SJSA1 (cell line): ENCODE data around the gene SNAI1. TPM values are rescaled to one million over a fixed set of nuclear protein-coding genes. Genes with fewer than 3 reads are reported as not detected.
"Not testable (repeated sequence)": the region's sequence is repeated elsewhere in the genome, so short reads cannot be mapped to it uniquely, and the experiment has no call there.

Source experiments
- DNase-seq, 2 experiments: peaks; one replicate each; pipeline ENCODE4 v3.0.0-alpha.2; 2015 to 2020; ENCODE audit warnings: low spot score in 2 of 2, low read depth in 1 of 2
- H3K27ac ChIP-seq: fragments of 250-450 bp; sonication (Bioruptor Pico); 2 replicates; pipeline ENCODE4 v1.5.1; 2020; ENCODE audit warnings: mild to moderate bottlenecking, moderate library complexity
- H3K27me3 ChIP-seq: fragments of 250-450 bp; sonication (Bioruptor Pico); replicated peaks from 2 replicates; pipeline ENCODE4 v1.5.1; 2020; ENCODE audit warnings: mild to moderate bottlenecking, moderate library complexity
- H3K36me3 ChIP-seq: fragments of 250-450 bp; sonication (Bioruptor Pico); 2 replicates; pipeline ENCODE4 v1.5.1; 2020; ENCODE audit warnings: mild to moderate bottlenecking
- H3K4me1 ChIP-seq: fragments of 250-450 bp; sonication (Bioruptor Pico); replicated peaks from 2 replicates; pipeline ENCODE4 v1.6.1; 2021; ENCODE audit warnings: mild to moderate bottlenecking
- H3K4me3 ChIP-seq: fragments of 250-450 bp; sonication (Bioruptor Pico); 2 replicates; pipeline ENCODE4 v1.5.1; 2020; ENCODE audit warnings: mild to moderate bottlenecking
- H3K9me3 ChIP-seq: fragments of 250-450 bp; sonication (Bioruptor Pico); replicated peaks from 2 replicates; pipeline ENCODE4 v1.5.1; 2020; ENCODE audit warnings: mild to moderate bottlenecking
- total RNA-seq: library from RNA; depleted of rRNA; stranded (reverse); fragments of >200 nt; shearing (Covaris generic); gene quantifications from 2 replicates; pipeline ENCODE4 v1.2.3, GENCODE V29; 2014

The SNAI1 gene
- total RNA-seq, 1 experiment from 2014 or later, result 24.2 TPM

DNA sequence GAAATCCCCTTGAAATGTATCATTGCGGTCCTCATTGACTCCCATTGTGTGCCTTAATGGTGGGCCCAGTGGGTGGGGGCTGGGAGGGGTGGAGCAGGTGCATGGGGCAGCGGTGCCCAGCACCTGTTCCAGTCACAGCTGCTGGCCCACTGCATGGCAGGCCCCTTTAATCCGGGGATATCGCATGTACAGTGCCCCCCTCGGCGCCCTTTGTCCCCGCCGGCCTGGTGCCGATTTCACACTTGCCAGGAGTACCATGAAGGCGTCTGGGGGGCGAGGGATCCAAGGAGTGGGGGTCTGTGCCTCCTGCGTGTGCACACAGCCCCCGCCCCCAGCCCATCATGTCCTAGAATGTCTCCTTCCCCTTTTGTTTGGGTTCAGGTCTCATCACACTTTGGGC lies 2.8 kb downstream of the SNAI1 start:
- H3K27me3 ChIP-seq, result no peaks in the 10 kb centered on the region
- DNase-seq, result no peak
- peaks cover 72% of the 10 kb centered on the region for H3K4me1 ChIP-seq
- H3K9me3 ChIP-seq, result peaks cover 3% of the 10 kb centered on the region; the same call in 1 of the 2 replicates
- peak overlapping the region; percentile 88 for H3K4me3 ChIP-seq
- no peak overlapping the region for H3K27ac ChIP-seq
- peaks cover 70% of the 10 kb centered on the region for H3K36me3 ChIP-seq

DNA sequence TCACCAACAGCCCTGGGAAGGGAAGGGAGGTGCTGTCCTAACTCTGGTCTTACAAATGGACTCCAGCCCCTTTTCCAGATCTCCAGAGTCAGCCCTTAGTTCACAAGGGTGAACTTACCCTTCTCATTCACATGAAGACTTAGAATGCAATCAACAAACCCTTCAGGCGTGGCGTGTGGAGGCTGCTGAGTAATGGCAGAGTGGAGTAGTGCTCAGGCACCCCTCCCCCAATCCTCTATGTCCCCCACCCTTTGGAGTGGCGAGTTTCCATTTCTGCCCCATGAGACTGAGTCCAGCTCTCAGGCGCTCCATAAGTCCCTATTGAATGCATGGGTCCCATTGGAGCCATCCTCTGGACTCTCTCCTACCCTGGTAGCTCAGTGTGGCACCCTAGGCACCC lies 3.3 kb downstream of the SNAI1 start:
- Histone ChIP-seq H3K9me3 (peaks cover 3% of the 10 kb centered on the region; the same call in 1 of the 2 replicates), H3K4me3 (peak overlapping the region; percentile 88), H3K4me1 (peaks cover 77% of the 10 kb centered on the region), H3K36me3 (peaks cover 72% of the 10 kb centered on the region), H3K27me3 (no peaks in the 10 kb centered on the region), H3K27ac (no peak overlapping the region)
- peak in 1 of 2 experiments; percentile 38 for DNase-seq

DNA sequence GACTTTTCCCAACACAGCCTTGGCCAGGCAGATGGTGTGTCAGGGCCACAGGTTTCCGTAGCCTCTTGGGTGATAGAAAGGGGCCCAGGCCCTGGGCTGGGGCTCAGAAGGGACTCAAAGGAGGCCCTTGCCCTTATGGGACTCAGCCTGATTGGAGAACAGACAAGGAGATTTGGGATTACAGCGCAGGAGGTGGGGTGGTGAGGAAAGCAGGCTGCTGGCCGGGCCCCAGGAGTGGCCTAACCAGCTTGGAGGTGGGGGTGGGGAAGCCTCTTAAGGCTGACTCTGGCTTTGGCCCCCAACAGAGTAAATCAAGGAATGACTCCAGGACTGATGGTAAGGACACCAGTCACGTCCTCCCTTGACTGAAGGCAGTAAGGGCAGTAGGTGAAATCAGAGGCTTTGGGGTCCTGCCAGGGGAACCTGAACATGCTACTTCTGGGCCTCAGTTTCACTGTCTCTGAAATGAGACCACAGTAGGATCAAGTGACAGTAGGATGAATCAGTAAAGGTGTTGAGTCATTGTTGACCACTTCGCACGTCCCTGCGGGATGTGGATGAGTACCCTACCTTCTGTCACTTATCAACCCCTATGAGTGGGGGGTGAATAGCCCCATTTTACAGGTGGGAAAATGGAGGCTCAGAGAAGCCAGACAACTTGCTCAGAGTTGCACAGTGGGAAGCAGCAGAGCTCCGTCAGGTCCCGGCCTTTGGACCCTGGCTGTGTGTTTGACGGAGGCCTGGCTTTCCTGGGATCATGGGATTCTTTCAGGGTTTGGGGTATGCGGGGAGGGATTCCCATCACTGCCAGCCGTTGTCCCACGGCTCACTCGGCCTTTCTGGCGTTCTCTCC lies 4.5 kb downstream of the SNAI1 start:
- peak in 1 of 2 experiments; percentile 44 for DNase-seq
- peaks cover 82% of the 10 kb centered on the region for H3K4me1 ChIP-seq
- peaks cover 72% of the 10 kb centered on the region for H3K36me3 ChIP-seq
- no peaks in the 10 kb centered on the region for H3K27me3 ChIP-seq
- H3K27ac ChIP-seq, result peak overlapping the region; percentile 12; the same call in 1 of the 2 replicates
- H3K9me3 ChIP-seq, result peaks cover 3% of the 10 kb centered on the region; the same call in 1 of the 2 replicates
- H3K4me3 ChIP-seq, result peak overlapping the region; percentile 88

DNA sequence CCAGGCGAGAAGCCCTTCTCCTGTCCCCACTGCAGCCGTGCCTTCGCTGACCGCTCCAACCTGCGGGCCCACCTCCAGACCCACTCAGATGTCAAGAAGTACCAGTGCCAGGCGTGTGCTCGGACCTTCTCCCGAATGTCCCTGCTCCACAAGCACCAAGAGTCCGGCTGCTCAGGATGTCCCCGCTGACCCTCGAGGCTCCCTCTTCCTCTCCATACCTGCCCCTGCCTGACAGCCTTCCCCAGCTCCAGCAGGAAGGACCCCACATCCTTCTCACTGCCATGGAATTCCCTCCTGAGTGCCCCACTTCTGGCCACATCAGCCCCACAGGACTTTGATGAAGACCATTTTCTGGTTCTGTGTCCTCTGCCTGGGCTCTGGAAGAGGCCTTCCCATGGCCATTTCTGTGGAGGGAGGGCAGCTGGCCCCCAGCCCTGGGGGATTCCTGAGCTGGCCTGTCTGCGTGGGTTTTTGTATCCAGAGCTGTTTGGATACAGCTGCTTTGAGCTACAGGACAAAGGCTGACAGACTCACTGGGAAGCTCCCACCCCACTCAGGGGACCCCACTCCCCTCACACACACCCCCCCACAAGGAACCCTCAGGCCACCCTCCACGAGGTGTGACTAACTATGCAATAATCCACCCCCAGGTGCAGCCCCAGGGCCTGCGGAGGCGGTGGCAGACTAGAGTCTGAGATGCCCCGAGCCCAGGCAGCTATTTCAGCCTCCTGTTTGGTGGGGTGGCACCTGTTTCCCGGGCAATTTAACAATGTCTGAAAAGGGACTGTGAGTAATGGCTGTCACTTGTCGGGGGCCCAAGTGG lies 5.3 kb downstream of the SNAI1 start:
- H3K36me3 ChIP-seq, result peaks cover 69% of the 10 kb centered on the region
- no peaks in the 10 kb centered on the region for H3K27me3 ChIP-seq
- H3K4me3 ChIP-seq, result no peak overlapping the region
- H3K27ac ChIP-seq, result 0 out of 2 replicates have a peak overlapping the region, but pooled peaks have one; percentile 5
- peak; percentile 43 to 76 for DNase-seq
- H3K9me3 ChIP-seq, result peaks cover under 1% of the 10 kb centered on the region; the same call in 1 of the 2 replicates
- H3K4me1 ChIP-seq, result peaks cover 78% of the 10 kb centered on the region

DNA sequence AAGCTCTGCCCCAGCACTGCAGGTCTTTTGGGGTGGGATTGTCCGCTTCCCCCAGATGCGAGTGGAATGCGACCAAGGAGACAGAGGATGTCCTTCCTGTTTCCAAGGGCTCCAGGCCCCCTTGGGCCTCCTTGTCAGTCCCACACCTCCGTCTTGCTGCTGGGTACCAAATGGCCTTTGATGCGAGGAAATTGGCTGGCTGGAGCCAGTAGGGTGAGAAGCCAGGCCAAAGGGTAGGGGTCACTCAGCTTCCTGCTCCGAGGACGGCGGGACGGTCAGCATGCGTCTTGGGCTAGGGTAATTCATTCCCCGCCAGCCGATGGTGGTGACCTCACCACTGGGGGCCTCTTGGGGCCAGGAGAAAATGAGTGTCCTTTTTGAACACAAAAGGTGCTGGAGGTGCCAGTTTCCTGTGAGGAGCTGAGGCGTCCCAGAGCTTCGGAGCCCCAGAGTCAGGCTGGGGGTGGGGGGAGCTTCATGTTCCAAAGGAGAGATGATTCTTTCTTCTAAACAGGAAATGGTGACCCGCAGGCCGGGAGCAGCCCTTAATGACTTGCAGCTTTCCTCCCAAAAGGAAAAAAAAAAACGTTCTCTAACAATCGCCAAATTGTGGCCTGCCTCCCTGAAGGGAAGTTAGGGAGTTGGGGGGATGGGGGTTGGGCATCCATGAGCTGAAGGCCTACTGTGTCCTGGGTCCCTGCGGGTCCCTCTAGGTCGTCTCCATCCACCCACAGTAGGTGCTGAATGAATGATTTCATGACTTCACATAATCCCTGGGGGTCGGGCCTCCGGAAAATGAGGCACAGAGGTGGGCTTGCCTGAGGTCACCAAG lies 6.7 kb downstream of the SNAI1 start:
- peak overlapping the region; percentile 83 for H3K27ac ChIP-seq

DNA sequence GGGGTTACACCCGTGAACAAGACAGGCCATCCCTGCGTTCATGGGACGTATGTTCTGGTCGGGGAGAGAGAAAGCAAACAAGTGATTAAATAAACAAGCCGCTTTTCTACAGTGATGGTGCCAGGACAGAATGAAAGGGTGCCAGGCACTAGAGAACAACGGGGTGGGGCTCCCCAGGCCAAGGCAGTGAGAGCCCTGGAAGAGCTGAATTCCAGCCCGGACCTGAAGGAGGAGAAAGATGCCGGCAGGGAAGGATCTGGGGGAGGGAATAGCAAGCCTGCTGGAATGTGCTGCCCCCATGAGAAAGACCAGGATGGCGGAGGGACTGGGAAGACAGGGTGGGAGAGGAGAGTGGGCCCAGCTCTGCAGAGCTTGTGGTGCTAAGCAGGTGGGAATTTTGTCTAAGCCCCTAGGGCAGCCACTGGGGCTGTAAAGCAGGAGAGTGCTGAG lies 7.5 kb downstream of the SNAI1 start:
- peak overlapping the region; percentile 83 for H3K27ac ChIP-seq

More for the DNA sequence above, 6.7 kb downstream of the SNAI1 start:
- Histone ChIP-seq H3K4me1 (peaks cover 71% of the 10 kb centered on the region), H3K9me3 (no peaks in the 10 kb centered on the region), H3K4me3 (peak overlapping the region; percentile 1; the same call in 1 of the 2 replicates), H3K36me3 (peaks cover 57% of the 10 kb centered on the region), H3K27me3 (no peaks in the 10 kb centered on the region)
- DNase-seq, result peak; percentile 98

DNA sequence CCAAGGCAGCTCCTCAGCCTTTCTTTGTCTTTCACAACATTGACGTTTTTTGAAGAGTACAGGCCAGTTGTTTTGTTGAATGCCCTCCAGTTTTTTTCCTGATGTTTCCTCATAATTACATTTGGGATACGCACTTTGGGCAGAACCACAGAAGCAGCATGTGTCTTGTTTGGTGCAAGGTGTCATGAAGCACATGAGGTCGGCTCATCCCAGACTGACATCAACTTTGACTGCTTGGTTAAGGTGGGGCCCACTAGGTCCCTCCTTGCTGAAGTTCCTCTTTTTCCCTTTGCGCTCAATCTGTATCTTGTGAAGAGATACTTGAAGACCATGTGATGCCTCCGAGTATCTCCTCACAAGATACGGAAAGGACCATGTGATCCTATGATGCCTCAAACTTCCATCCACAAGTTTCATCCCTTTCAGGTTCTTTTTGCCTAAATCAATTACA lies 10.5 kb downstream of the SNAI1 start:
- H3K27me3 ChIP-seq, result no peaks in the 10 kb centered on the region
- peaks cover 36% of the 10 kb centered on the region for H3K4me1 ChIP-seq
- no peaks in the 10 kb centered on the region for H3K9me3 ChIP-seq
- no peak overlapping the region for H3K4me3 ChIP-seq
- H3K27ac ChIP-seq, result no peak overlapping the region
- peaks cover 18% of the 10 kb centered on the region for H3K36me3 ChIP-seq
- DNase-seq, result no peak

More for the DNA sequence above, 7.5 kb downstream of the SNAI1 start:
- Histone ChIP-seq H3K36me3 (peaks cover 48% of the 10 kb centered on the region), H3K27me3 (no peaks in the 10 kb centered on the region), H3K9me3 (no peaks in the 10 kb centered on the region), H3K4me3 (no peak overlapping the region), H3K4me1 (peaks cover 63% of the 10 kb centered on the region)
- peak; percentile 66 to 70 for DNase-seq

DNA sequence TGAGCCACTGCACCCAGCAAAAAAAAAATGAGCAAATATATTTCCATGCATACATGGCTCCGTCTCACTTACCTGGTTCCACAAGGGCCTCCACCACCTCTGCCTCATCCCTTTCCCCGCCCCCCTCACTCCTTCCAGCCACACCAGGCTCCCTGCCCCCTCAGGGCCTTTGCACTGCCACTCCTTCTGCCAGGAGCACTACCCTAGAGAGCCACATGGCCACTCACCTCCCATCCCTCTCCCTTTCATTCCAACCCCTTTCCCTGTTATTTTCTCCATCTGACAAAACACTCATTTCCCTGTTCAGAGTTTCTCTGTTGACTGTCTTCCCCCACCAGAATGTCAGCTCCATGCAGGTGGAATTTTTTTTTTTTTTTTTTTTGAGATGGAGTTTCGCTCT lies 12.8 kb downstream of the SNAI1 start:
- Histone ChIP-seq H3K4me1 (peaks cover 15% of the 10 kb centered on the region), H3K27ac (no peak overlapping the region), H3K9me3 (no peaks in the 10 kb centered on the region), H3K36me3 (0 out of 2 replicates have a peak, but pooled peaks cover 2% of the 10 kb centered on the region), H3K4me3 (no peak overlapping the region), H3K27me3 (no peaks in the 10 kb centered on the region)
- no peak for DNase-seq

DNA sequence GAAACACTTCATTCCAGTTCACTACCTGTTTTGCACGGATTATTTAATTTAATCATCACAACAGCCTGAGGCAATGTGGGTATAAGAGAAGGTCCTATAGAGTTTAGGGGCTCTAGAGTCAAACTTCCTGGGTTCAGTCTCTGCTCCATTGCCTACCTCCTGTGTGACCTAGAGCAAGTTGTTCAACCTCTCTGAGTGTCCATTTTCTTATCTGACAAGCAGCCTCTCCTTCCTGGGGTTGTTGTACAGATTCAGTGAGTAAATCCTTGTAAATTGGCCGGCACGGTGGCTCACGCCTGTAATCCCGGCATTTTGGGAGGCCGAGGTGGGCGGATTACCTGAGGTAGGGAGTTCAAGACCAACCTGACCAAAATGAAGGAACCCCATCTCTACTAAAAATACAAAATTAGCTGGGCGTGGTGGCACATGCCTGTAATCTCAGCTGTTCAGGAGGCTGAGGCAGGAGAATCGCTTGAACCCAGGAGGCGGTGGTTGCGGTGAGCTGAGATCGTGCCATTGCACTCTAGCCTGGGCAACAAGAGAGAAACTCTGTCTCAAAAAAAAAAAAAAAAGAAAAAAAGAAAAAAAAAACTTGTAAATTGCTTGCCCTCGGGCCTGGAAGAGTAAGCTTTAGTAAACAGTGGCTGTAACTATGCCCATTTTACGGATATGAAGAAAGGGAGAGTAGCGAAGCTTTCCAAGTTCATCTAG lies 15.9 kb downstream of the SNAI1 start:
- DNase-seq, H3K9me3 ChIP-seq, H3K4me1 ChIP-seq, H3K27me3 ChIP-seq, H3K36me3 ChIP-seq, H3K4me3 ChIP-seq, H3K27ac ChIP-seq: not testable (repeated sequence)

DNA sequence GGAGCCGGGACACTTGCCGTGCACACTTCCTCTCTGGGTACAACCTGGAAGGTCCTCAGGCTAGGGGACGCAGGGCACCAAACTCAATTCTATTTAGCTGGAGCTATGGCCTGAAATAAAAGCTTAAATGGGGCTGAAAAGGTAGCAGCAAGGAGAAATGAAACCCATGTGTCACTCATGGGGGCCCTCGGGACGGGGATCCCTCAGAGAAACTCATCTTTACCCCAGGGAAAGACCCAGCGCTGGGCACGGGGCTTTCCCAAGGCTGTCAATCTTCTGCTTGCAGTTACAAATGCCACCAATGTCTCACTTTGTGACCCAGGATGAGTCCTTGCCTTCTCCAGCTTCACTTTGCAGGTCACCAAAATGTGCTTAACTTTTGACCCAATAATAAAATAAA lies 16.5 kb downstream of the SNAI1 start:
- H3K27me3 ChIP-seq, result no peaks in the 10 kb centered on the region
- H3K36me3 ChIP-seq, result no peaks in the 10 kb centered on the region
- no peak overlapping the region for H3K27ac ChIP-seq
- no peaks in the 10 kb centered on the region for H3K9me3 ChIP-seq
- H3K4me3 ChIP-seq, result no peak overlapping the region
- no peak for DNase-seq
- no peaks in the 10 kb centered on the region for H3K4me1 ChIP-seq

DNA sequence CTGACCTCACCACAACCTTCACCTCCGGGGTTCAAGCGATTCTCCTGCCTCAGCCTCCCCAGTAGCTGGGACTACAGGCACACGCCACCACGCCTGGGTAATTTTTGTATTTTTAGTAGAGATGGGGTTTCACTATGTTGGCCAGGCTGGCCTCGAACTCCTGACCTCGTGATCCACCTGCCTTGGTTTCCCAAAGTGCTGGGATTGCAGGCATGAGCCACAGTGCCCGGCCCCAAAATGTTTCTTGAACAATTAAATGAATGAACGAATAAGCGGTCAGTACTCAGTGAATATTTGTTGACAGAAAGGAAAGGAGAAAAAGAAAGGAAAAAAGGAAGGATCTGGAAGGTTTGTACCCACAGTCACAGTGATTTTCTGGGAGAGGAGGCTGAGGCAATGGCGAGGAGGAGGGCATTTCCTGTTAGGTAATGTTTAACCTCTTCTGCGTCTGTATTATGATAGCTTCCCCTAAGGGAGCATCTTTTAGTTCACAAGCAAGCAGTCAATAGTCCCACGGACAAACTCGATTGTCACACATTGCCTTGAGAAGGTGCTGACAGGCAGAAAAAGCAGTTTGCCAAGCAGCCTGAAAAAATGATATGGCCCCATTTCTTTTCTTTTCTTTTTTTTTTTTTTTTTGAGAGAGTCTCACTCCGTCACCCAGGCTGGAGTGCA lies 17.9 kb downstream of the SNAI1 start:
- H3K27me3 ChIP-seq, H3K36me3 ChIP-seq, H3K4me3 ChIP-seq, H3K4me1 ChIP-seq, H3K9me3 ChIP-seq, H3K27ac ChIP-seq, DNase-seq: not testable (repeated sequence)

DNA sequence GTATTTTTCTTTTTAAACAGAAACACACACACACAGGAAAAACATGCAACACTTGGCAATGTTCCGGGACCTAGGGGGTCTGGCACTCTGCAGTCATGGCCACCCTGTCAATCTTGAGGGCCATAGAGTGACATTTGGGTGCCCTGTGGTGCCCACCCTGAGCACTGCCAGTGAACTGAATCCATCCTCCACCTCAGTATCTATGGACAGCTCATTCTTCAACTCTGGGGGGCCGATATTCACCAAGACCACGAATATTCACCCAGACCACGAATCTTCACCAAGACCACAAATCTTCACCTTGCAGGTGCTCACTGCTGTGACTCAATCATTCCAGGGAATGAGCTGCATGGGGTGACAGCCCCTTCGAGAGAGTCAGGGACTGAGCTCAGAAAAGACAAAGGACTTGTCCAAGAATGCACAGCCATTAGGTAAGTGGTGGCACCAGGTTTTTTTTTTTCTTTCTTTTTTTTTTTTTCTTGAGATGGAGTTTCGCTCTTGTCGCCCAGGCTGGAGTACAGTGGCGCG lies 19.1 kb downstream of the SNAI1 start:
- DNase-seq, result no peak

More for the DNA sequence above, 19.1 kb downstream of the SNAI1 start:
- Histone ChIP-seq H3K27ac (no peak overlapping the region), H3K36me3 (no peaks in the 10 kb centered on the region), H3K4me3 (no peak overlapping the region), H3K27me3 (no peaks in the 10 kb centered on the region), H3K9me3 (no peaks in the 10 kb centered on the region), H3K4me1 (no peaks in the 10 kb centered on the region)
